Measurements from ENCODE around the gene CLDN19. TPM values are rescaled to one million over a fixed set of nuclear protein-coding genes. Genes with fewer than 3 reads are reported as not detected.

Gene CLDN19
- total RNA-seq, 1 experiment from 2014 or later: 12.5 TPM

GRCh38 chr1:42737986-42738677 lies 1.9 kb downstream of the CLDN19 start:
- no peak overlapping the region for H3K4me2 ChIP-seq (ENCODE audit: insufficient read depth, insufficient read length, low read length)
- no peak for TF ChIP-seq CTCF (conservative IDR thresholded peaks at IDR 0.05)
- no peak overlapping the region for H2AK5ac ChIP-seq (ENCODE audit: insufficient read length, low read length)
- Mint-ChIP-seq H3K36me3 (ENCODE audit: insufficient read depth in 1 of 3, low read depth in 3 of 3) (peaks cover 0 to 3% (median 0%) of the 10 kb centered on the region in 3 experiments; a peak in 2 of 7 replicates), H3K27ac (no peak overlapping the region), H3K27me3 (ENCODE audit: low read depth) (no peaks in the 10 kb centered on the region; the same call in 1 of the 2 replicates), H3K4me3 (no peak overlapping the region), H3K9me3 (no peaks in the 10 kb centered on the region), H3K4me1 (peaks cover 42 to 50% of the 10 kb centered on the region in 2 experiments)
- H3T11ph ChIP-seq (ENCODE audit: low read length): no peak overlapping the region
- no peaks in the 10 kb centered on the region for H3K79me1 ChIP-seq (ENCODE audit: insufficient read depth, low read depth, low read length, poor library complexity, severe bottlenecking)
- no CpG with 5 or more reads among the region's 21 CpGs for WGBS (ENCODE audit: extremely low coverage, insufficient read length, low lambda C conversion rate)
- H3K9me3 ChIP-seq (ENCODE audit: control insufficient read depth, low read depth, low read length): no peaks in the 10 kb centered on the region
- H3K27me3 ChIP-seq (ENCODE audit: insufficient read depth, low read length): no peaks in the 10 kb centered on the region
- H2BK12ac ChIP-seq (ENCODE audit: insufficient read length, low read depth, low read length): no peak overlapping the region
- no peak overlapping the region for H2BK5ac ChIP-seq (ENCODE audit: insufficient read length, low read length)
- no peak overlapping the region for H2AFZ ChIP-seq (ENCODE audit: low read length)
- H4K20me1 ChIP-seq (ENCODE audit: control insufficient read depth, insufficient read depth, insufficient read length): no peaks in the 10 kb centered on the region
- H3K23ac ChIP-seq (ENCODE audit: insufficient read length, low read depth, low read length): no peak overlapping the region
- H2BK20ac ChIP-seq (ENCODE audit: low read depth, low read length, poor library complexity, severe bottlenecking): no peak overlapping the region
- H3K18ac ChIP-seq (ENCODE audit: insufficient read length, low read depth, low read length): no peak overlapping the region
- no peak overlapping the region for H3K56ac ChIP-seq (ENCODE audit: insufficient read length, low read depth, low read length)
- no peak overlapping the region for H4K5ac ChIP-seq (ENCODE audit: insufficient read length, low read depth, low read length)
- no peak for DNase-seq
- no peaks in the 10 kb centered on the region; the same call in 1 of the 2 replicates for H3K4me1 ChIP-seq (ENCODE audit: insufficient read depth, low read length)
- H3K9ac ChIP-seq (ENCODE audit: extremely low read depth, insufficient read length, low read length): no peak overlapping the region
- H3K27ac ChIP-seq (ENCODE audit: insufficient read length, low read depth, low read length): no peak overlapping the region
- no peaks in the 10 kb centered on the region for H3K79me2 ChIP-seq (ENCODE audit: insufficient read depth, low read length)
- H2BK120ac ChIP-seq (ENCODE audit: low read depth, low read length, poor library complexity, severe bottlenecking): no peak overlapping the region
- no peak overlapping the region for H2BK15ac ChIP-seq (ENCODE audit: low read depth, low read length)
- no peak overlapping the region for H4K8ac ChIP-seq (replicated peaks; ENCODE audit: insufficient read length, low read depth, low read length)
- H3K14ac ChIP-seq (ENCODE audit: insufficient read depth, low read length): no peak overlapping the region
- no peaks in the 10 kb centered on the region for H3K23me2 ChIP-seq (ENCODE audit: insufficient read length, low read depth, low read length, poor library complexity, severe bottlenecking)
- no peak overlapping the region for H4K91ac ChIP-seq (ENCODE audit: insufficient read length, low read depth, low read length)
- H3K4ac ChIP-seq (ENCODE audit: low read depth, low read length): no peak overlapping the region

Data from H9 (cell line).